Measurements from ENCODE around the gene SPATA31D4.

SPATA31D4 gene

GRCh38 chr9:81968026-81968425 is 39.8 kb downstream of the SPATA31D4 start:
- no peak for DNase-seq

- no peak for DNase-seq
These were observed 41.7 kb downstream of the SPATA31D4 start for GRCh38 chr9:81969971-81970370.

- DNase-seq, result no peak
These were observed 43.5 kb downstream of the SPATA31D4 start for GRCh38 chr9:81971727-81972126.

GRCh38 chr9:81974764-81975163 is 46.5 kb downstream of the SPATA31D4 start:
- no peak for DNase-seq

GRCh38 chr9:81976351-81976750 is 48.1 kb downstream of the SPATA31D4 start:
- DNase-seq, result no peak

- DNase-seq, result no peak
These were observed 51.0 kb downstream of the SPATA31D4 start for GRCh38 chr9:81979196-81979595.

- no peak for DNase-seq
These were observed 52.3 kb downstream of the SPATA31D4 start for GRCh38 chr9:81980568-81980967.

GRCh38 chr9:81981883-81982282 is 53.7 kb downstream of the SPATA31D4 start:
- no peak for DNase-seq
